Lung (tissue), 12 donors: ENCODE measurements around the gene CELSR1. TPM values are rescaled to one million over a fixed set of nuclear protein-coding genes. Genes with fewer than 3 reads are reported as not detected.

ENCODE experiments used
- ATAC-seq: fragments of 200-7000 bp; cut with Tn5 transposase; one replicate; pipeline ENCODE4 v1.9.1; 2020; ENCODE audit warnings: moderate number of reproducible peaks; ENCODE audit not compliant: insufficient read depth, low FRiP score
- DNase-seq, 3 donors: peaks; one replicate each; pipeline ENCODE4 v3.0.0-alpha.2; 2013 to 2017
- H3K27ac ChIP-seq, 2 donors: one replicate each; pipeline ENCODE4 v1.5.1; 2013; ENCODE audit warnings: mild to moderate bottlenecking in 2 of 2, moderate library complexity in 2 of 2, control low read depth in 1 of 2, inconsistent platforms in 1 of 2, low read depth in 1 of 2, low read length in 1 of 2
- H3K27me3 ChIP-seq, 3 donors: one replicate each; pipeline ENCODE4 v1.5.1; 2013; ENCODE audit warnings: low read length in 2 of 3; ENCODE audit not compliant: control insufficient read depth in 3 of 3, insufficient read depth in 3 of 3
- H3K36me3 ChIP-seq, 4 donors: one replicate each; pipeline ENCODE4 v1.5.1; 2013; ENCODE audit warnings: low read length in 4 of 4, mild to moderate bottlenecking in 1 of 4, moderate library complexity in 1 of 4; ENCODE audit not compliant: control insufficient read depth in 4 of 4, insufficient read depth in 4 of 4
- H3K4me1 ChIP-seq, 5 donors: one replicate each; pipeline ENCODE4 v1.5.1; 2013; ENCODE audit warnings: low read length in 5 of 5, mild to moderate bottlenecking in 2 of 5, moderate library complexity in 1 of 5; ENCODE audit not compliant: control insufficient read depth in 5 of 5, insufficient read depth in 5 of 5
- H3K4me3 ChIP-seq: one replicate; pipeline ENCODE4 v1.5.1; 2013; ENCODE audit warnings: mild to moderate bottlenecking, control low read depth, moderate library complexity
- H3K9ac ChIP-seq, 2 donors: one replicate each; pipeline ENCODE4 v1.5.1; 2013; ENCODE audit warnings: low read length in 2 of 2, control low read depth in 1 of 2; ENCODE audit not compliant: insufficient read depth in 1 of 2
- H3K9me3 ChIP-seq, 4 donors: one replicate each; pipeline ENCODE4 v1.5.1; 2013; ENCODE audit warnings: low read length in 3 of 4, mild to moderate bottlenecking in 1 of 4, moderate library complexity in 1 of 4; ENCODE audit not compliant: control insufficient read depth in 4 of 4, insufficient read depth in 3 of 4
- WGBS, 2 donors: extraction: QIAGEN DNeasy Blood & Tissue Kit; methylation state at CpG; one replicate each; pipeline ENCODE4 v1.1.7; 2013; 5-methylcytosine and 5-hydroxymethylcytosine counted together
- polyA plus RNA-seq, 2 donors: library from polyadenylated mRNA; stranded (reverse); fragments of 200-250 nt; gene quantifications; one replicate each; pipeline ENCODE4 v1.2.1, GENCODE V29; 2013
- total RNA-seq, 2 donors: library from RNA; depleted of rRNA in 1 of 2; stranded (reverse); fragments of >200 nt in 1 of 2; gene quantifications; one replicate each; pipeline ENCODE4 v1.2.1, GENCODE V29; 2014 to 2021
- TF ChIP-seq, protein P1 (sequence below): IDR thresholded peaks from 2 replicates; pipeline ENCODE4 v1.5.1; 2012; ENCODE audit warnings: mild to moderate bottlenecking; ENCODE audit errors: control extremely low read depth, extremely low read depth
- donor health status: control.
- donor health status: control.
- donor health status: Bipolar disorder and iron deficiency.
- donor health status: healthy.
- donor health status: DM: yes; HTN: yes; CAD: no.

Gene CELSR1
- total and polyA plus RNA-seq, 4 donors = 14.0 to 65.9 (median 32.7) TPM

DNA sequence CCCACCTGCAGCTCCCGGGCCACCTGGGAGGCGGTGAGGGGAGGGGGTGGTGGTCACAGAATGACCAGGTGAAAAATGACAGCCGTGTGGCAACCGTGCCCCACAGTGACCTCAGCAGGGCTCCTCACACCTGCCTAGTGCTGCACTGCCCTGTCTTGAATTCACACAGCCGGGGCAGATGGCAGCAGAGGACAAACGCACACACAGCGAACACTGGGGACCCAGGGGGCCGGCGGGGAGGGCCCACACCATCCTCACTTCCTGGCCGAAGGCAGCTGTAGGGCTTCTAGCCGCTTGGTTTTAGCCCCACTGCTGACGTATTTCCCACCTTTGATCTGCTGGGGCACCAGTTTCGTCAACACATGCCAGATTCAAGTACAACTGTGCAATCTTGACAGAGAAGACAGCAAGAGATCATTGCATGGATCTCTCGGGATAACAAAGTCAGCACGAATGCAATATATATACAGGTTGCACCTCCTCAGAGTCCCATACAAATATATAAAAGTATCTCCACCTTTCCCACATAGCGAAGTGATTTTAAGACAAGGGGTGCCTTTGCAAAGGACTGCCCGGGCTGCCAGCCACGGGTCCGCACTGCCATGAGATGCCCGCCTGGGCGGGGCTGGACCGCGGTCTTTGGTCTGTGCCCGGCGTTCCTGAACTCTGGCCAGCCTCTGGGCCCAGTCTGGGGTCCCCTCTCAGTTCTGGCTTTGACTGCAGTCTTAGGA lies 175.1 kb downstream of the CELSR1 start:
- ATAC-seq (no peak), DNase-seq (no peak)
- Histone ChIP-seq H3K36me3 (peaks cover 0 to 36% (median 4%) of the 10 kb centered on the region in 4 donors), H3K9ac (no peak overlapping the region), H3K27ac (no peak overlapping the region), H3K4me1 (no peaks in the 10 kb centered on the region), H3K27me3 (no peaks in the 10 kb centered on the region), H3K4me3 (no peak overlapping the region), H3K9me3 (peaks cover 0 to 5% (median 1%) of the 10 kb centered on the region in 4 donors)
- TF ChIP-seq, protein P1, sequence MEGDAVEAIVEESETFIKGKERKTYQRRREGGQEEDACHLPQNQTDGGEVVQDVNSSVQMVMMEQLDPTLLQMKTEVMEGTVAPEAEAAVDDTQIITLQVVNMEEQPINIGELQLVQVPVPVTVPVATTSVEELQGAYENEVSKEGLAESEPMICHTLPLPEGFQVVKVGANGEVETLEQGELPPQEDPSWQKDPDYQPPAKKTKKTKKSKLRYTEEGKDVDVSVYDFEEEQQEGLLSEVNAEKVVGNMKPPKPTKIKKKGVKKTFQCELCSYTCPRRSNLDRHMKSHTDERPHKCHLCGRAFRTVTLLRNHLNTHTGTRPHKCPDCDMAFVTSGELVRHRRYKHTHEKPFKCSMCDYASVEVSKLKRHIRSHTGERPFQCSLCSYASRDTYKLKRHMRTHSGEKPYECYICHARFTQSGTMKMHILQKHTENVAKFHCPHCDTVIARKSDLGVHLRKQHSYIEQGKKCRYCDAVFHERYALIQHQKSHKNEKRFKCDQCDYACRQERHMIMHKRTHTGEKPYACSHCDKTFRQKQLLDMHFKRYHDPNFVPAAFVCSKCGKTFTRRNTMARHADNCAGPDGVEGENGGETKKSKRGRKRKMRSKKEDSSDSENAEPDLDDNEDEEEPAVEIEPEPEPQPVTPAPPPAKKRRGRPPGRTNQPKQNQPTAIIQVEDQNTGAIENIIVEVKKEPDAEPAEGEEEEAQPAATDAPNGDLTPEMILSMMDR = no peak
- 68 to 69% methylated on average over 24 to 25 of the region's 25 CpGs for WGBS, 2 donors

DNA sequence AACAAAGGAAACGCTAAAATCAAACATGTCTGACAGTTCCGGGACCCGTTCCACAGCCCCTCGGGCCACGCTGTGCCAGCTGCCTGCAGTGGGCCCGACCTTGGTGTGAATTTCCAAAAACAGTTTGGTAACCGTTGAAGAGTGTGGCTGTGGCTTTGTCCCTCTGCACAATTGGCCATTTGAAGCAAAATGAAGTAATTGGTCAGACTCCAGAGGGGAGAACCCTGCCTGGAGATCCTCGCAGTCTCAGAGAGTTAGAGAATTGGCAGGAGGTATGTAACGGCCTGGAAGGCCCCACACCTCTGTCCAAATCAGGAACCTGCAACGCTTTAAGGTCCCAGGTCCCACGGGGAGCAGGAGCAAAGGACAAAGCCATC lies 175.6 kb downstream of the CELSR1 start:
- Histone ChIP-seq H3K27me3 (no peaks in the 10 kb centered on the region), H3K9ac (no peak overlapping the region), H3K4me1 (no peaks in the 10 kb centered on the region), H3K4me3 (no peak overlapping the region), H3K27ac (no peak overlapping the region), H3K36me3 (peaks cover 0 to 42% (median 6%) of the 10 kb centered on the region in 4 donors), H3K9me3 (peaks cover 0 to 3% (median 1%) of the 10 kb centered on the region in 4 donors)
- WGBS, 2 donors = 71 to 74% methylated on average over 11 of the region's 11 CpGs
- TF ChIP-seq, protein P1 = no peak
- ATAC-seq = no peak
- DNase-seq = no peak

DNA sequence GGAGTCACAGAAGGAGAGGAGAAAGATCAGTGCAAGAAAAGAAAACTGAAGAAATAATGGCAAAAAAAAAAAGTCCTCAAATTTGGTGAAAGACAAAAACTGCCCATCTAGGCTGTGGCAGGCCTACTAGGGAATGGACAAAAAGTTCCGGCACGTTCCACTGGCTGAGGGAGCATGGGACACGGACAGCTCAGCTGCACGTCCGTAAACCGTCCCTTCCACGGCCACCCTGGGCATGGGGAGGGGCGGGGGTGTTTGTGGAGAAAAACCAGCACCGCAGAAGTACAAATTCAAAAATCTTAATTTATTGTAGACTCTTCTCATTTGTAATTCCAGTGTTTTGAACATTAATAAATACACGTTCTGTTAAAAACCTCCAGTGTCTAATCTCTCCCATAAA lies 176.5 kb downstream of the CELSR1 start:
- no peaks in the 10 kb centered on the region for H3K27me3 ChIP-seq
- peaks cover 0 to 50% (median 8%) of the 10 kb centered on the region in 4 donors for H3K36me3 ChIP-seq
- no peak overlapping the region for H3K27ac ChIP-seq
- H3K9me3 ChIP-seq = peaks cover 0 to 3% (median 1%) of the 10 kb centered on the region in 4 donors
- ATAC-seq (no peak), DNase-seq (no peak)
- WGBS, 2 donors = 87 to 91% methylated on average over 10 of the region's 10 CpGs
- no peak overlapping the region for H3K4me3 ChIP-seq
- no peak overlapping the region for H3K9ac ChIP-seq
- TF ChIP-seq, protein P1 = no peak
- H3K4me1 ChIP-seq = no peaks in the 10 kb centered on the region

DNA sequence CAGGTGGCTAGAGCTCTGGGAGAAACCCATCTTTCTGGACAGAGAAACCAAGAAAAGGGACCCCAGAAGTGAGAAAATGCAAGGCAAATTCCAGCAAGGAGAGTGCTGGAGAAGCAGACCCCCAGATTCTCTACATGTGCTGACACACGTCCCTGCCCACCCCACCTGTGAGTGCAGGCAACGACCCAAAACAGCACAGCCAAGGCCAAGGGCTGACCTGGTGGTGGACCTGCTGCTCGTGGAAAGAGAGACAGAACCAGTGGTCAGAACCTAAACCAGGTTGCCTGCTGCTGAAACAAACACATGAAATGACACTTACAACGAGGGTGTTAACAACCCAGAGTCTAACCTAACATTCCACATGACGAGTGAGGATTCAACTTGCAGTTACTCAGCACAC lies 177.3 kb downstream of the CELSR1 start:
- no peak overlapping the region for H3K9ac ChIP-seq
- H3K9me3 ChIP-seq = peaks cover 0 to 3% (median 1%) of the 10 kb centered on the region in 4 donors
- H3K36me3 ChIP-seq = peaks cover 0 to 52% (median 12%) of the 10 kb centered on the region in 4 donors
- H3K4me3 ChIP-seq = no peak overlapping the region
- DNase-seq (no peak), ATAC-seq (no peak)
- TF ChIP-seq, protein P1 = no peak
- H3K4me1 ChIP-seq = no peaks in the 10 kb centered on the region
- 87 to 90% methylated on average over 5 of the region's 5 CpGs for WGBS, 2 donors
- H3K27me3 ChIP-seq = no peaks in the 10 kb centered on the region
- H3K27ac ChIP-seq = no peak overlapping the region
